SK-N-SH (cell line): ENCODE data around the gene OCA2.

Experiments used
- EP300 ChIP-seq, 2 experiments: IDR thresholded peaks; 2 replicates each; pipeline versions ENCODE4 v1.4.0 to v1.6.1; 2012; ENCODE audit warnings: borderline replicate concordance in 1 of 2, low read depth in 1 of 2, low read length in 1 of 2
- GATA2 ChIP-seq: sonication (generic); formaldehyde crosslinking; IDR thresholded peaks from 2 replicates; pipeline ENCODE4 v1.5.0; 2020; ENCODE audit warnings: mild to moderate bottlenecking, missing genetic modification reagents
- POLR2AphosphoS5 ChIP-seq: IDR thresholded peaks from 2 replicates; pipeline ENCODE4 v1.6.1; 2012; ENCODE audit warnings: low read depth, low read length
- RXRA ChIP-seq: IDR thresholded peaks from 2 replicates; pipeline ENCODE4 v1.4.0; 2012; ENCODE audit warnings: low read depth, mild to moderate bottlenecking, borderline replicate concordance
- YY1 ChIP-seq: IDR thresholded peaks from 2 replicates; pipeline ENCODE4 v1.4.0; 2012; ENCODE audit warnings: low read depth, mild to moderate bottlenecking
- TF ChIP-seq, protein P1 (sequence below): fragments of 200-600 bp; sonication (generic); IDR thresholded peaks from 2 replicates; pipeline ENCODE4 v1.6.1; 2017; ENCODE audit warnings: antibody characterized with exemption, mild to moderate bottlenecking, moderate library complexity
- TF ChIP-seq, protein P2 (sequence below): IDR thresholded peaks from 2 replicates; pipeline ENCODE4 v1.4.0; 2012; ENCODE audit warnings: low read depth, borderline replicate concordance

GRCh38 chr15:28133281-28133680 is 34.2 kb upstream of the OCA2 start:
- TF ChIP-seq POLR2AphosphoS5 (no peak), GATA2 (CRISPR knock-in tag) (no peak), EP300 (IDR thresholded peaks at IDR 0.05; ENCODE audit: borderline replicate concordance in 1 of 2, low read depth in 1 of 2, low read length in 1 of 2) (0 out of 4 replicates have a peak, but pooled peaks of 1 of the 2 experiments have one; percentile 19), RXRA (no peak), YY1 (no peak)
- TF ChIP-seq, protein P1, sequence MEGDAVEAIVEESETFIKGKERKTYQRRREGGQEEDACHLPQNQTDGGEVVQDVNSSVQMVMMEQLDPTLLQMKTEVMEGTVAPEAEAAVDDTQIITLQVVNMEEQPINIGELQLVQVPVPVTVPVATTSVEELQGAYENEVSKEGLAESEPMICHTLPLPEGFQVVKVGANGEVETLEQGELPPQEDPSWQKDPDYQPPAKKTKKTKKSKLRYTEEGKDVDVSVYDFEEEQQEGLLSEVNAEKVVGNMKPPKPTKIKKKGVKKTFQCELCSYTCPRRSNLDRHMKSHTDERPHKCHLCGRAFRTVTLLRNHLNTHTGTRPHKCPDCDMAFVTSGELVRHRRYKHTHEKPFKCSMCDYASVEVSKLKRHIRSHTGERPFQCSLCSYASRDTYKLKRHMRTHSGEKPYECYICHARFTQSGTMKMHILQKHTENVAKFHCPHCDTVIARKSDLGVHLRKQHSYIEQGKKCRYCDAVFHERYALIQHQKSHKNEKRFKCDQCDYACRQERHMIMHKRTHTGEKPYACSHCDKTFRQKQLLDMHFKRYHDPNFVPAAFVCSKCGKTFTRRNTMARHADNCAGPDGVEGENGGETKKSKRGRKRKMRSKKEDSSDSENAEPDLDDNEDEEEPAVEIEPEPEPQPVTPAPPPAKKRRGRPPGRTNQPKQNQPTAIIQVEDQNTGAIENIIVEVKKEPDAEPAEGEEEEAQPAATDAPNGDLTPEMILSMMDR: no peak
- TF ChIP-seq, protein P2, sequence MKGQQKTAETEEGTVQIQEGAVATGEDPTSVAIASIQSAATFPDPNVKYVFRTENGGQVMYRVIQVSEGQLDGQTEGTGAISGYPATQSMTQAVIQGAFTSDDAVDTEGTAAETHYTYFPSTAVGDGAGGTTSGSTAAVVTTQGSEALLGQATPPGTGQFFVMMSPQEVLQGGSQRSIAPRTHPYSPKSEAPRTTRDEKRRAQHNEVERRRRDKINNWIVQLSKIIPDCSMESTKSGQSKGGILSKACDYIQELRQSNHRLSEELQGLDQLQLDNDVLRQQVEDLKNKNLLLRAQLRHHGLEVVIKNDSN: no peak
